HCT116 (cell line): ENCODE measurements around the gene ZFP57. TPM values are rescaled to one million over a fixed set of nuclear protein-coding genes. Genes with fewer than 3 reads are reported as not detected.

Experiments
- ATAC-seq: fragments of 200-7000 bp; cut with Tn5 transposase; 2 replicates; pipeline ENCODE4 v1.9.1; 2020; ENCODE audit warnings: mild to moderate bottlenecking, moderate library complexity
- BruUV-seq: library from RNA; stranded (reverse); fragments of 400-500 nt; replicated peaks from 2 replicates; lab custom pipeline; 2021; lab: Mats Ljungman, UMichigan
- CTCF ChIA-PET: fragments of 300-600 bp; sonication (Branson Sonifier 250); formaldehyde crosslinking; loops from one replicate; lab custom pipeline; 2021; ENCODE audit warnings: antibody characterized with exemption; lab: Charles Lee
- POLR2A ChIA-PET: fragments of 300-600, 350-600 bp; sonication (Branson Sonifier 250); formaldehyde crosslinking; loops from one replicate; lab custom pipeline; 2021; ENCODE audit warnings: antibody characterized with exemption; lab: Charles Lee
- RAD21 ChIA-PET, 2 experiments: fragments of 300-600 bp; sonication (Branson Sonifier 250); formaldehyde crosslinking; loops; one replicate each; lab custom pipeline; 2023; ENCODE audit warnings: low total read pairs in 2 of 2; ENCODE audit not compliant: uncharacterized antibody in 2 of 2, unreplicated experiment in 2 of 2, low non-redundant PET in 1 of 2; lab: Charles Lee
- DNase-seq: peaks from one replicate; pipeline ENCODE4 v3.0.0-alpha.2; 2010; ENCODE audit warnings: low read depth, low spot score
- H2AFZ ChIP-seq: fragments of 200-600 bp; shearing (Covaris generic), sonication (generic); 2 replicates; pipeline ENCODE4 v1.6.1; 2017; ENCODE audit warnings: low read depth, mixed run types, mixed read lengths, antibody characterized with exemption, low read length; ENCODE audit not compliant: poor library complexity, severe bottlenecking
- H3K27ac ChIP-seq: 2 replicates; pipeline ENCODE4 v1.5.1; 2012; ENCODE audit warnings: low read depth, low read length
- H3K27me3 ChIP-seq: fragments of 200-600 bp; sonication (generic); 2 replicates; pipeline ENCODE4 v1.6.1; 2016; ENCODE audit warnings: mixed run types, low read length, mixed read lengths; ENCODE audit not compliant: insufficient read depth
- H3K36me3 ChIP-seq, 2 experiments: fragments of 200-500 bp in 1 of 2; fragments of 200-600 bp in 1 of 2; sonication (Bioruptor generic) in 1 of 2; sonication (generic) in 1 of 2; 2 replicates each; pipeline versions ENCODE4 v1.5.1 to v1.6.1; 2014 to 2016; ENCODE audit warnings: low read length in 2 of 2, inconsistent platforms in 1 of 2, mixed read lengths in 1 of 2, mixed run types in 1 of 2; ENCODE audit not compliant: insufficient read depth in 2 of 2, control insufficient read depth in 1 of 2
- H3K4me1 ChIP-seq, 2 experiments: fragments of 200-600 bp in 1 of 2; sonication (generic) in 1 of 2; 2 replicates each; pipeline versions ENCODE4 v1.5.1 to v1.6.1; 2012 to 2017; ENCODE audit warnings: low read length in 2 of 2, inconsistent platforms in 1 of 2, mild to moderate bottlenecking in 1 of 2, mixed read lengths in 1 of 2, mixed run types in 1 of 2, moderate library complexity in 1 of 2; ENCODE audit not compliant: insufficient read depth in 2 of 2, control insufficient read depth in 1 of 2
- H3K4me2 ChIP-seq: fragments of 200-600 bp; sonication (generic); 2 replicates; pipeline ENCODE4 v1.6.1; 2017; ENCODE audit warnings: mixed run types, low read length, mixed read lengths
- H3K4me3 ChIP-seq, 2 experiments: fragments of 200-600 bp in 1 of 2; sonication (generic) in 1 of 2; replicated peaks in 1 of 2; 2 replicates each; pipeline ENCODE4 v1.5.1; 2011 to 2016; ENCODE audit warnings: low read length in 2 of 2, control low read depth in 1 of 2, low read depth in 1 of 2, mild to moderate bottlenecking in 1 of 2, mixed read lengths in 1 of 2, mixed run types in 1 of 2
- H3K79me2 ChIP-seq: fragments of 200-600 bp; sonication (generic); 2 replicates; pipeline ENCODE4 v1.6.1; 2017; ENCODE audit warnings: mild to moderate bottlenecking, mixed run types, low read length, moderate library complexity, mixed read lengths; ENCODE audit not compliant: insufficient read depth
- H3K9ac ChIP-seq: fragments of 200-600 bp; sonication (generic); 2 replicates; pipeline ENCODE4 v1.6.1; 2016; ENCODE audit warnings: low read length, mixed read lengths
- H3K9me2 ChIP-seq: fragments of 200-600 bp; sonication (generic), shearing (Covaris generic); 2 replicates; pipeline ENCODE4 v1.6.1; 2017; ENCODE audit warnings: mixed run types, mild to moderate bottlenecking, moderate library complexity; ENCODE audit not compliant: insufficient read depth
- H3K9me3 ChIP-seq, 2 experiments: fragments of 200-500 bp in 1 of 2; fragments of 200-600 bp in 1 of 2; sonication (Bioruptor generic) in 1 of 2; sonication (generic) in 1 of 2; 2 replicates each; pipeline ENCODE4 v1.6.1; 2014 to 2017; ENCODE audit warnings: low read length in 2 of 2, mixed read lengths in 2 of 2, inconsistent platforms in 1 of 2, low read depth in 1 of 2, mild to moderate bottlenecking in 1 of 2, mixed run types in 1 of 2, moderate library complexity in 1 of 2; ENCODE audit not compliant: control insufficient read depth in 1 of 2, insufficient read depth in 1 of 2
- H4K20me1 ChIP-seq: fragments of 200-600 bp; sonication (generic), shearing (Covaris generic); 2 replicates; pipeline ENCODE4 v1.6.1; 2017; ENCODE audit warnings: mixed run types, mild to moderate bottlenecking, moderate library complexity; ENCODE audit not compliant: insufficient read depth
- CBX3 ChIP-seq: IDR thresholded peaks from 2 replicates; pipeline ENCODE4 v1.6.1; 2012; ENCODE audit warnings: low read depth
- EGR1 ChIP-seq: IDR thresholded peaks from 2 replicates; pipeline ENCODE4 v1.6.1; 2012; ENCODE audit warnings: low read depth
- ELF1 ChIP-seq: IDR thresholded peaks from 2 replicates; pipeline ENCODE4 v1.6.1; 2012; ENCODE audit warnings: low read depth, borderline replicate concordance
- MAX ChIP-seq: IDR thresholded peaks from 2 replicates; pipeline ENCODE4 v1.6.1; 2012
- POLR2AphosphoS5 ChIP-seq: IDR thresholded peaks from 2 replicates; pipeline ENCODE4 v1.6.1; 2011; ENCODE audit warnings: mild to moderate bottlenecking, low read depth, low read length, moderate library complexity
- RAD21 ChIP-seq: IDR thresholded peaks from 2 replicates; pipeline ENCODE4 v1.6.1; 2012; ENCODE audit warnings: low read depth, mild to moderate bottlenecking
- REST ChIP-seq: IDR thresholded peaks from 2 replicates; pipeline ENCODE4 v1.6.1; 2012; ENCODE audit warnings: low read depth
- TCF7L2 ChIP-seq: IDR thresholded peaks from 2 replicates; pipeline ENCODE4 v1.7.0; 2011; ENCODE audit warnings: borderline replicate concordance, inconsistent platforms; ENCODE audit not compliant: insufficient read depth, insufficient read length; ENCODE audit errors: extremely low read depth
- YY1 ChIP-seq: IDR thresholded peaks from 2 replicates; pipeline ENCODE4 v1.6.1; 2011; ENCODE audit warnings: low read length, low read depth, moderate library complexity, mild to moderate bottlenecking; ENCODE audit not compliant: insufficient replicate concordance; ENCODE audit errors: extremely low read depth
- ZFX ChIP-seq: fragments of 450-650 bp; IDR thresholded peaks from 2 replicates; pipeline ENCODE4 v1.6.1; 2017
- ZNF274 ChIP-seq: fragments of 200-500 bp; sonication (Bioruptor generic); IDR thresholded peaks from 2 replicates; pipeline ENCODE4 v1.6.1; 2014; ENCODE audit warnings: mild to moderate bottlenecking, low read depth, low read length, inconsistent platforms
- intact Hi-C: fragments of 100-400 bp; cut with micrococcal nuclease; formaldehyde crosslinking; loops from 2 replicates; pipeline ENCODE4 v1.10.0; 2022
- total RNA-seq: library from RNA; stranded (reverse); gene quantifications from one replicate; pipeline ENCODE4 v1.2.1, GENCODE V29; 2021; ENCODE audit not compliant: unreplicated experiment
- TF ChIP-seq, protein P1 (sequence below), 3 experiments: fragments of 200-600 bp in 1 of 3; sonication (generic) in 1 of 3; IDR thresholded peaks in 2 of 3; conservative IDR thresholded peaks in 1 of 3; 2 replicates each; pipeline ENCODE4 v1.5.1; 2012 to 2017; ENCODE audit warnings: low read depth in 2 of 3, low read length in 2 of 3, antibody characterized with exemption in 1 of 3, borderline replicate concordance in 1 of 3, control low read depth in 1 of 3, mild to moderate bottlenecking in 1 of 3, mixed read lengths in 1 of 3, mixed run types in 1 of 3, moderate library complexity in 1 of 3; ENCODE audit not compliant: insufficient read depth in 1 of 3
- TF ChIP-seq, protein P2 (sequence below): IDR thresholded peaks from 2 replicates; pipeline ENCODE4 v1.6.1; 2012

ZFP57 gene
- total RNA-seq, 1 experiment from 2014 or later = not detected

GRCh38 chr6:29680416-29680815 lies 536 bp downstream of the ZFP57 start:
- ChIA-PET RAD21 (no interaction called here), POLR2A (no interaction called here), CTCF (no interaction called here)
- no peak overlapping the region for H3K4me2 ChIP-seq
- no peaks in the 10 kb centered on the region for H3K9me2 ChIP-seq
- H2AFZ ChIP-seq = no peak overlapping the region
- ATAC-seq (no peak), DNase-seq (no peak)
- H3K9me3 ChIP-seq = no peaks in the 10 kb centered on the region
- no TSS peak for BruUV-seq
- peaks cover 0 to 7% of the 10 kb centered on the region in 2 experiments; a peak in 1 of 4 replicates for H3K4me1 ChIP-seq
- no peak for TF ChIP-seq ZFX
- TF ChIP-seq, protein P1, sequence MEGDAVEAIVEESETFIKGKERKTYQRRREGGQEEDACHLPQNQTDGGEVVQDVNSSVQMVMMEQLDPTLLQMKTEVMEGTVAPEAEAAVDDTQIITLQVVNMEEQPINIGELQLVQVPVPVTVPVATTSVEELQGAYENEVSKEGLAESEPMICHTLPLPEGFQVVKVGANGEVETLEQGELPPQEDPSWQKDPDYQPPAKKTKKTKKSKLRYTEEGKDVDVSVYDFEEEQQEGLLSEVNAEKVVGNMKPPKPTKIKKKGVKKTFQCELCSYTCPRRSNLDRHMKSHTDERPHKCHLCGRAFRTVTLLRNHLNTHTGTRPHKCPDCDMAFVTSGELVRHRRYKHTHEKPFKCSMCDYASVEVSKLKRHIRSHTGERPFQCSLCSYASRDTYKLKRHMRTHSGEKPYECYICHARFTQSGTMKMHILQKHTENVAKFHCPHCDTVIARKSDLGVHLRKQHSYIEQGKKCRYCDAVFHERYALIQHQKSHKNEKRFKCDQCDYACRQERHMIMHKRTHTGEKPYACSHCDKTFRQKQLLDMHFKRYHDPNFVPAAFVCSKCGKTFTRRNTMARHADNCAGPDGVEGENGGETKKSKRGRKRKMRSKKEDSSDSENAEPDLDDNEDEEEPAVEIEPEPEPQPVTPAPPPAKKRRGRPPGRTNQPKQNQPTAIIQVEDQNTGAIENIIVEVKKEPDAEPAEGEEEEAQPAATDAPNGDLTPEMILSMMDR (IDR thresholded peaks at IDR 0.05 in 2 of 3, conservative IDR thresholded peaks at IDR 0.05 in 1 of 3; ENCODE audit: borderline replicate concordance in 1 of 3, insufficient read depth in 1 of 3, low read depth in 2 of 3, low read length in 2 of 3) = peak in 1 of 3 experiments; percentile 22; a peak in 1 of 6 replicates
- no peaks in the 10 kb centered on the region for H3K36me3 ChIP-seq
- no peak overlapping the region for H3K27ac ChIP-seq
- no peak overlapping the region for H3K9ac ChIP-seq
- H3K4me3 ChIP-seq = no peak overlapping the region
- no peaks in the 10 kb centered on the region for H4K20me1 ChIP-seq
- intact Hi-C loops = no loop called here
- no peaks in the 10 kb centered on the region for H3K79me2 ChIP-seq
- no peaks in the 10 kb centered on the region for H3K27me3 ChIP-seq

GRCh38 chr6:29679962-29680361 lies 990 bp downstream of the ZFP57 start:
- H3K27ac ChIP-seq = no peak overlapping the region
- no peak for DNase-seq
- no peaks in the 10 kb centered on the region for H3K9me2 ChIP-seq
- H3K9ac ChIP-seq = no peak overlapping the region
- no peak overlapping the region for H3K4me2 ChIP-seq
- H3K79me2 ChIP-seq = no peaks in the 10 kb centered on the region
- ATAC-seq = no peak
- H3K9me3 ChIP-seq = no peaks in the 10 kb centered on the region
- intact Hi-C loops = no loop called here
- H3K27me3 ChIP-seq = no peaks in the 10 kb centered on the region
- ChIA-PET RAD21 (interaction anchor here in 1 of 2 experiments (0.7 kb wide), 1 partner anchor 71 kb away, joined by 4 read pairs; no protein-coding TSS in a partner anchor), POLR2A (no interaction called here), CTCF (interaction anchor here (2.8 kb wide), 1 partner anchor 30 kb away, joined by 11 read pairs; no protein-coding TSS in a partner anchor)
- H2AFZ ChIP-seq = no peak overlapping the region
- no peaks in the 10 kb centered on the region for H4K20me1 ChIP-seq
- H3K4me1 ChIP-seq = peaks cover 0 to 7% of the 10 kb centered on the region in 2 experiments; a peak in 1 of 4 replicates
- no TSS peak for BruUV-seq
- no peak for TF ChIP-seq ZNF274
- TF ChIP-seq TCF7L2 = no peak
- no peak for TF ChIP-seq POLR2AphosphoS5
- TF ChIP-seq YY1 = no peak
- TF ChIP-seq REST = no peak
- no peak for TF ChIP-seq ELF1
- TF ChIP-seq MAX = no peak
- no peak for TF ChIP-seq EGR1
- TF ChIP-seq, protein P2, sequence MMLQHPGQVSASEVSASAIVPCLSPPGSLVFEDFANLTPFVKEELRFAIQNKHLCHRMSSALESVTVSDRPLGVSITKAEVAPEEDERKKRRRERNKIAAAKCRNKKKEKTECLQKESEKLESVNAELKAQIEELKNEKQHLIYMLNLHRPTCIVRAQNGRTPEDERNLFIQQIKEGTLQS = no peak
- TF ChIP-seq RAD21 = no peak
- no peak for TF ChIP-seq CBX3
- no peaks in the 10 kb centered on the region for H3K36me3 ChIP-seq
- H3K4me3 ChIP-seq = no peak overlapping the region
